Lung (tissue), 12 donors: ENCODE results near the gene RELN. TPM values are rescaled to one million over a fixed set of nuclear protein-coding genes. Genes with fewer than 3 reads are reported as not detected.
"Not testable (repeated sequence)": the region's sequence is repeated elsewhere in the genome, so short reads cannot be mapped to it uniquely, and the experiment has no call there.

Source experiments
- ATAC-seq: fragments of 200-7000 bp; cut with Tn5 transposase; one replicate; pipeline ENCODE4 v1.9.1; 2020; ENCODE audit warnings: moderate number of reproducible peaks; ENCODE audit not compliant: insufficient read depth, low FRiP score
- DNase-seq, 3 donors: peaks; one replicate each; pipeline ENCODE4 v3.0.0-alpha.2; 2013 to 2017
- H3K27ac ChIP-seq, 2 donors: one replicate each; pipeline ENCODE4 v1.5.1; 2013; ENCODE audit warnings: mild to moderate bottlenecking in 2 of 2, moderate library complexity in 2 of 2, control low read depth in 1 of 2, inconsistent platforms in 1 of 2, low read depth in 1 of 2, low read length in 1 of 2
- H3K27me3 ChIP-seq, 3 donors: one replicate each; pipeline ENCODE4 v1.5.1; 2013; ENCODE audit warnings: low read length in 2 of 3; ENCODE audit not compliant: control insufficient read depth in 3 of 3, insufficient read depth in 3 of 3
- H3K36me3 ChIP-seq, 4 donors: one replicate each; pipeline ENCODE4 v1.5.1; 2013; ENCODE audit warnings: low read length in 4 of 4, mild to moderate bottlenecking in 1 of 4, moderate library complexity in 1 of 4; ENCODE audit not compliant: control insufficient read depth in 4 of 4, insufficient read depth in 4 of 4
- H3K4me1 ChIP-seq, 5 donors: one replicate each; pipeline ENCODE4 v1.5.1; 2013; ENCODE audit warnings: low read length in 5 of 5, mild to moderate bottlenecking in 2 of 5, moderate library complexity in 1 of 5; ENCODE audit not compliant: control insufficient read depth in 5 of 5, insufficient read depth in 5 of 5
- H3K4me3 ChIP-seq: one replicate; pipeline ENCODE4 v1.5.1; 2013; ENCODE audit warnings: mild to moderate bottlenecking, control low read depth, moderate library complexity
- H3K9ac ChIP-seq, 2 donors: one replicate each; pipeline ENCODE4 v1.5.1; 2013; ENCODE audit warnings: low read length in 2 of 2, control low read depth in 1 of 2; ENCODE audit not compliant: insufficient read depth in 1 of 2
- H3K9me3 ChIP-seq, 4 donors: one replicate each; pipeline ENCODE4 v1.5.1; 2013; ENCODE audit warnings: low read length in 3 of 4, mild to moderate bottlenecking in 1 of 4, moderate library complexity in 1 of 4; ENCODE audit not compliant: control insufficient read depth in 4 of 4, insufficient read depth in 3 of 4
- CTCF ChIP-seq: IDR thresholded peaks from 2 replicates; pipeline ENCODE4 v1.5.1; 2012; ENCODE audit warnings: mild to moderate bottlenecking; ENCODE audit errors: control extremely low read depth, extremely low read depth
- WGBS, 2 donors: extraction: QIAGEN DNeasy Blood & Tissue Kit; methylation state at CpG; one replicate each; pipeline ENCODE4 v1.1.7; 2013; 5-methylcytosine and 5-hydroxymethylcytosine counted together
- polyA plus RNA-seq, 2 donors: library from polyadenylated mRNA; stranded (reverse); fragments of 200-250 nt; gene quantifications; one replicate each; pipeline ENCODE4 v1.2.1, GENCODE V29; 2013
- total RNA-seq, 2 donors: library from RNA; depleted of rRNA in 1 of 2; stranded (reverse); fragments of >200 nt in 1 of 2; gene quantifications; one replicate each; pipeline ENCODE4 v1.2.1, GENCODE V29; 2014 to 2021
- donor health status: control.
- donor health status: control.
- donor health status: Bipolar disorder and iron deficiency.
- donor health status: healthy.
- donor health status: DM: yes; HTN: yes; CAD: no.

The RELN gene
- total and polyA plus RNA-seq, 4 donors: 0.24 to 7.7 (median 2.0) TPM

- no peak for DNase-seq
- Histone ChIP-seq H3K4me1 (no peaks in the 10 kb centered on the region), H3K4me3 (no peak overlapping the region), H3K9ac (no peak overlapping the region), H3K27me3 (no peaks in the 10 kb centered on the region), H3K9me3 (peaks cover 0 to 2% (median 0%) of the 10 kb centered on the region in 4 donors), H3K27ac (no peak overlapping the region), H3K36me3 (no peaks in the 10 kb centered on the region)
- no peak for ATAC-seq
- no peak for TF ChIP-seq CTCF
These were observed 197.6 kb downstream of the RELN start for GRCh38 chr7:103791894-103792293.

- H3K9me3 ChIP-seq: not testable (repeated sequence)
- 81 to 85% methylated on average over 1 of the region's 1 CpG for WGBS, 2 donors
These were observed 202.4 kb downstream of the RELN start for GRCh38 chr7:103787041-103787440.

GRCh38 chr7:103784646-103785286, 204.7 kb downstream of the RELN start:
- H3K27me3 ChIP-seq: no peaks in the 10 kb centered on the region
- 54 to 82% methylated on average over 1 of the region's 1 CpG for WGBS, 2 donors
- H3K27ac ChIP-seq: no peak overlapping the region
- no peak for TF ChIP-seq CTCF
- no peak overlapping the region for H3K4me3 ChIP-seq
- DNase-seq: no peak
- H3K9me3 ChIP-seq: no peaks in the 10 kb centered on the region
- H3K9ac ChIP-seq: no peak overlapping the region
- no peaks in the 10 kb centered on the region for H3K4me1 ChIP-seq
- ATAC-seq: no peak
- no peaks in the 10 kb centered on the region for H3K36me3 ChIP-seq

More at GRCh38 chr7:103787041-103787440, 202.4 kb downstream of the RELN start:
- not testable (repeated sequence) for H3K36me3 ChIP-seq, H3K9ac ChIP-seq, DNase-seq, H3K27me3 ChIP-seq, H3K27ac ChIP-seq, ATAC-seq, H3K4me3 ChIP-seq, H3K4me1 ChIP-seq

GRCh38 chr7:103781409-103781808, 208.0 kb downstream of the RELN start:
- no peak for DNase-seq
- H3K27me3 ChIP-seq: no peaks in the 10 kb centered on the region
- no peaks in the 10 kb centered on the region for H3K36me3 ChIP-seq
- no peak for ATAC-seq
- no peaks in the 10 kb centered on the region for H3K9me3 ChIP-seq
- H3K9ac ChIP-seq: no peak overlapping the region
- H3K4me1 ChIP-seq: no peaks in the 10 kb centered on the region
- 75 to 83% methylated on average over 1 of the region's 1 CpG for WGBS, 2 donors
- no peak for TF ChIP-seq CTCF
- H3K27ac ChIP-seq: no peak overlapping the region
- no peak overlapping the region for H3K4me3 ChIP-seq

- not testable (repeated sequence) for H3K36me3 ChIP-seq, H3K9me3 ChIP-seq, H3K9ac ChIP-seq, H3K4me1 ChIP-seq, H3K27me3 ChIP-seq, DNase-seq, H3K27ac ChIP-seq, ATAC-seq, H3K4me3 ChIP-seq
- WGBS, 2 donors: 95 to 98% methylated on average over 2 of the region's 2 CpGs
These were observed 208.9 kb downstream of the RELN start for GRCh38 chr7:103780561-103780960.
